ENCODE data around the gene DNM1. TPM values are rescaled to one million over a fixed set of nuclear protein-coding genes. Genes with fewer than 3 reads are reported as not detected.

The DNM1 gene
- total and polyA plus RNA-seq, 2 of the 8 experiments (the other 6 are each of a cell fraction or from before 2014, with no cell fraction given) = 34.3 to 62.7 TPM

- TF ChIP-seq MAX (IDR thresholded peaks at IDR 0.05) = no peak
- no peak for TF ChIP-seq SP1 (IDR thresholded peaks at IDR 0.05; ENCODE audit: low read depth, low read length)
- no peak for TF ChIP-seq POU5F1 (IDR thresholded peaks at IDR 0.05; ENCODE audit: low read depth, low read length)
- no peak for TF ChIP-seq SIRT6 (IDR thresholded peaks at IDR 0.05; ENCODE audit: low read length)
- peak; percentile 30; the same call in 1 of the 2 replicates for TF ChIP-seq CREB1 (IDR thresholded peaks at IDR 0.05)
- 0 out of 2 replicates have a peak, but pooled peaks have one; percentile 46 for TF ChIP-seq RBBP5 (IDR thresholded peaks at IDR 0.05; ENCODE audit: borderline replicate concordance, low read depth, low read length)
- TF ChIP-seq CHD1 (IDR thresholded peaks at IDR 0.05; ENCODE audit: low read depth, low read length) = no peak
- no peak for TF ChIP-seq CHD7 (IDR thresholded peaks at IDR 0.05; ENCODE audit: insufficient replicate concordance, low read length)
- no peak for TF ChIP-seq BCL11A (IDR thresholded peaks at IDR 0.05; ENCODE audit: low read depth in 2 of 2, low read length in 2 of 2)
- TF ChIP-seq ZNF274 (IDR thresholded peaks at IDR 0.05; ENCODE audit: borderline replicate concordance, extremely low read depth, low read length) = no peak
These were observed 750 bp downstream of the DNM1 start (continued) for GRCh38 chr9:128203707-128204551.
